Astrocyte (in vitro differentiated cells and primary cell): ENCODE results near the gene TMCC1. TPM values are rescaled to one million over a fixed set of nuclear protein-coding genes. Genes with fewer than 3 reads are reported as not detected.

Experiments used
- DNase-seq: peaks from one replicate; pipeline ENCODE4 v3.0.0-alpha.2; 2010; ENCODE audit warnings: low read depth
- FAIRE-seq: peaks from 2 replicates; lab custom pipeline; 2011; peaks lifted over from hg19 to GRCh38; lab: Jason Lieb, UNC
- H2AFZ ChIP-seq: 2 replicates; pipeline ENCODE4 v1.6.0; 2012; ENCODE audit warnings: low read depth, low read length, inconsistent platforms
- H3K27ac ChIP-seq: 2 replicates; pipeline ENCODE4 v1.5.1; 2011; ENCODE audit warnings: low read depth, low read length, inconsistent platforms
- H3K27me3 ChIP-seq: 2 replicates; pipeline ENCODE4 v1.6.0; 2011; ENCODE audit warnings: low read length, inconsistent platforms; ENCODE audit not compliant: insufficient read depth
- H3K36me3 ChIP-seq: 2 replicates; pipeline ENCODE4 v1.5.1; 2011; ENCODE audit warnings: low read length, inconsistent platforms; ENCODE audit not compliant: insufficient read depth
- H3K4me1 ChIP-seq: 2 replicates; pipeline ENCODE4 v1.5.1; 2011; ENCODE audit warnings: low read length, inconsistent platforms; ENCODE audit not compliant: insufficient read depth
- H3K4me2 ChIP-seq: 2 replicates; pipeline ENCODE4 v1.6.0; 2012; ENCODE audit warnings: low read length, inconsistent platforms
- H3K4me3 ChIP-seq: 2 replicates; pipeline ENCODE4 v1.5.1; 2011; ENCODE audit warnings: low read depth, mild to moderate bottlenecking, low read length, inconsistent platforms; ENCODE audit not compliant: insufficient read depth
- H3K79me2 ChIP-seq: 2 replicates; pipeline ENCODE4 v1.6.0; 2012; ENCODE audit warnings: mild to moderate bottlenecking, low read length, inconsistent platforms; ENCODE audit not compliant: insufficient read depth
- H3K9ac ChIP-seq: 2 replicates; pipeline ENCODE4 v1.6.0; 2012; ENCODE audit warnings: mild to moderate bottlenecking, low read length, inconsistent platforms
- H3K9me3 ChIP-seq: 2 replicates; pipeline ENCODE4 v1.5.1; 2012; ENCODE audit warnings: low read depth, mild to moderate bottlenecking, low read length, inconsistent platforms; ENCODE audit not compliant: insufficient read depth
- H4K20me1 ChIP-seq: 2 replicates; pipeline ENCODE4 v1.6.0; 2012; ENCODE audit warnings: low read length, inconsistent platforms; ENCODE audit not compliant: insufficient read depth
- H3K27ac Mint-ChIP-seq: one replicate; pipeline ENCODE4 v1.8.0; 2021; ENCODE audit warnings: mild to moderate bottlenecking, mixed read lengths; ENCODE audit not compliant: unreplicated experiment
- H3K27me3 Mint-ChIP-seq: one replicate; pipeline ENCODE4 v1.8.0; 2021; ENCODE audit warnings: low read depth, mixed read lengths; ENCODE audit not compliant: unreplicated experiment
- H3K36me3 Mint-ChIP-seq: one replicate; pipeline ENCODE4 v1.8.0; 2021; ENCODE audit warnings: low read depth, mixed read lengths; ENCODE audit not compliant: unreplicated experiment
- H3K4me1 Mint-ChIP-seq: one replicate; pipeline ENCODE4 v1.8.0; 2021; ENCODE audit warnings: low read depth, mixed read lengths; ENCODE audit not compliant: unreplicated experiment
- H3K4me3 Mint-ChIP-seq: one replicate; pipeline ENCODE4 v1.8.0; 2021; ENCODE audit warnings: mild to moderate bottlenecking, moderate library complexity, mixed read lengths; ENCODE audit not compliant: unreplicated experiment
- H3K9me3 Mint-ChIP-seq: one replicate; pipeline ENCODE4 v1.8.0; 2021; ENCODE audit warnings: mild to moderate bottlenecking, mixed read lengths; ENCODE audit not compliant: unreplicated experiment
- EZH2 ChIP-seq: IDR thresholded peaks from 2 replicates; pipeline ENCODE4 v1.6.1; 2012; ENCODE audit warnings: mild to moderate bottlenecking, low read length, inconsistent platforms; ENCODE audit not compliant: insufficient read depth
- total RNA-seq: library from RNA; stranded (reverse); gene quantifications from 2 replicates; pipeline ENCODE4 v1.2.1, GENCODE V29; 2021
- TF ChIP-seq, protein P1 (sequence below): IDR thresholded peaks from 2 replicates; pipeline ENCODE4 v1.5.1; 2011; ENCODE audit warnings: low read depth, mild to moderate bottlenecking, inconsistent platforms, low read length, moderate library complexity; ENCODE audit not compliant: insufficient read depth

The TMCC1 gene
- total RNA-seq, 1 donor from 2014 or later: 37.9 TPM

DNA sequence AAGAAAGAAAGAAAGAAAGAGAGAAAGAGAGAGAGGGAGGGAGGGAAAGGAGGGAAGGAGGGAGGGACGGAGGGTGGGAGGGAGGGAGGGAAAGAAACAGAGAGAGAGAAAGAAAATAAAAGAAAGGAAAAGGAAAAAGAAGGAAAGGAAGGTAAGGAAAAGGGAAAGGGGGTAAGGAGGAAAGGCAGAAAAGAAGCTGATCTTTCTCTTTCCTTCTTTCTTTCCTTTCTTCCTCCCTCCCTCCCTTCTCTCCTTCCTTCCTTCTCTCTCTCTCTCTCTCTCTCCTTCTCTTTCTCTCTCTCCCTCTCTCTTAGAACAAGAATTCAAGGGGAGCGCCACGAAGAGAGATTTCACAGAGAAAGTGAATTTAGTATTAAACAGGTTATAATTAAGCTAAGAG lies 25.8 kb upstream of the TMCC1 start:
- no peak overlapping the region for H2AFZ ChIP-seq
- peaks cover 41% of the 10 kb centered on the region for H3K9me3 Mint-ChIP-seq

DNA sequence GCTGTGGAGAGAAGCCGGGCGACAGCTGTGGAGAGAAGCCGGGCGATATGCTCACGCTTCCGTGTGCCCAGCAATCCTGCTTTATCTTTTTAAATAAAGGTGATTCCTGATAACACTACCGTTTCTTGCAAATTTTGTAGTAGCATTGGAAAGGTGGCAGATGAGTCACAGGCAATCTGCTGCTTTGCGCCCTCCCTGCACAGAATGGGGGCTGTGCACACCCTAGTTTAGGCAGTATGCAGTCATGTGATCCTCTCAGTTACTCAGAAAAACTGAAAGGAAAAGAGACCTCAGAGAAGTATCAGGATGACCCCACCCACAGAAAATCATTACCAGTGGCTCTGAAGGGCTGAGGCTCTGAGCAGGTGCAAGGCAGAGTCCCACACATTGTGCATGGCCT lies 24.9 kb upstream of the TMCC1 start:
- DNase-seq (no peak), FAIRE-seq (no peak)
- Histone ChIP-seq H3K4me3 (no peak overlapping the region), H3K79me2 (no peaks in the 10 kb centered on the region), H3K4me2 (no peak overlapping the region), H4K20me1 (no peaks in the 10 kb centered on the region), H3K36me3 (no peaks in the 10 kb centered on the region), H3K9me3 (peaks cover 31% of the 10 kb centered on the region), H2AFZ (no peak overlapping the region), H3K27ac (no peak overlapping the region), H3K9ac (no peak overlapping the region), H3K4me1 (no peaks in the 10 kb centered on the region), H3K27me3 (no peaks in the 10 kb centered on the region)
- Mint-ChIP-seq H3K36me3 (peaks cover 3% of the 10 kb centered on the region), H3K4me1 (no peaks in the 10 kb centered on the region), H3K4me3 (no peak overlapping the region), H3K27ac (no peak overlapping the region), H3K9me3 (peaks cover 41% of the 10 kb centered on the region), H3K27me3 (no peaks in the 10 kb centered on the region)
- no peak for TF ChIP-seq EZH2
- TF ChIP-seq, protein P1, sequence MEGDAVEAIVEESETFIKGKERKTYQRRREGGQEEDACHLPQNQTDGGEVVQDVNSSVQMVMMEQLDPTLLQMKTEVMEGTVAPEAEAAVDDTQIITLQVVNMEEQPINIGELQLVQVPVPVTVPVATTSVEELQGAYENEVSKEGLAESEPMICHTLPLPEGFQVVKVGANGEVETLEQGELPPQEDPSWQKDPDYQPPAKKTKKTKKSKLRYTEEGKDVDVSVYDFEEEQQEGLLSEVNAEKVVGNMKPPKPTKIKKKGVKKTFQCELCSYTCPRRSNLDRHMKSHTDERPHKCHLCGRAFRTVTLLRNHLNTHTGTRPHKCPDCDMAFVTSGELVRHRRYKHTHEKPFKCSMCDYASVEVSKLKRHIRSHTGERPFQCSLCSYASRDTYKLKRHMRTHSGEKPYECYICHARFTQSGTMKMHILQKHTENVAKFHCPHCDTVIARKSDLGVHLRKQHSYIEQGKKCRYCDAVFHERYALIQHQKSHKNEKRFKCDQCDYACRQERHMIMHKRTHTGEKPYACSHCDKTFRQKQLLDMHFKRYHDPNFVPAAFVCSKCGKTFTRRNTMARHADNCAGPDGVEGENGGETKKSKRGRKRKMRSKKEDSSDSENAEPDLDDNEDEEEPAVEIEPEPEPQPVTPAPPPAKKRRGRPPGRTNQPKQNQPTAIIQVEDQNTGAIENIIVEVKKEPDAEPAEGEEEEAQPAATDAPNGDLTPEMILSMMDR: no peak

More for the DNA sequence above, 25.8 kb upstream of the TMCC1 start:
- no peaks in the 10 kb centered on the region for H3K27me3 ChIP-seq
- no peaks in the 10 kb centered on the region for H3K4me1 ChIP-seq
- Mint-ChIP-seq H3K36me3 (peaks cover 3% of the 10 kb centered on the region), H3K27ac (no peak overlapping the region), H3K4me3 (no peak overlapping the region), H3K4me1 (no peaks in the 10 kb centered on the region), H3K27me3 (no peaks in the 10 kb centered on the region)
- no peak overlapping the region for H3K9ac ChIP-seq
- no peak overlapping the region for H3K4me2 ChIP-seq
- TF ChIP-seq, protein P1: no peak
- no peak for TF ChIP-seq EZH2
- FAIRE-seq: no peak
- H3K36me3 ChIP-seq: no peaks in the 10 kb centered on the region
- no peaks in the 10 kb centered on the region for H3K79me2 ChIP-seq
- DNase-seq: no peak
- H3K9me3 ChIP-seq: peaks cover 31% of the 10 kb centered on the region
- H3K4me3 ChIP-seq: no peak overlapping the region
- H4K20me1 ChIP-seq: no peaks in the 10 kb centered on the region
- no peak overlapping the region for H3K27ac ChIP-seq

DNA sequence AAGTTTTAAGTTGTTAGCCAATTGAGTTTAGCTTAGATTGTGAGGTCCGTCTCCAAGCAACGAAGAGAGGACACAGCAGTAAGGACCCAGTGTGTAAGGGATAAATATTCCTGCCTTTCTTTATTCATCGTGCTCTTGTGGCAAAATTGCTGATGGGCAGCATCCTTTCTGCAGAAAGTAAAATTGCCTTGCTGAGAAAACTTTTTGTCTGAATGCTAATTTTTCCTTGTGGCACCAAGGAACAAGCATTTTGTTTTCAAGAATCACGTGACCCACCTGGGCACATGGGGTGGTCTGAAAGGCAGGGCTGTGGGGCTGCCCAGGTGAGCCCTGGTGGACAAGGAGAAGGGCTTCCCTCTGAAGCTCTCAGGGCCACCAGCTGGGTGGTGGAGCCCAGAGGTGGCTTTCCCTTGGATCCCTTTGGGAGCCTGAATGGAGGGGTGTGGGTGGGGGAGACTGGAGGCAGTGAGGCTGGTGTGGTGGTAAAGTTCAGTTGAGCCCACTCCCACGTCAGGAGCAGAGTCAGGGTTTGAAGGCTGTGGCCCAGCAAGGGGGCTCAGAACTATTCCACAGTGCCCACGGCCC lies 24.0 kb upstream of the TMCC1 start:
- FAIRE-seq (no peak), DNase-seq (no peak)
- no peaks in the 10 kb centered on the region for H3K36me3 ChIP-seq
- no peak overlapping the region for H3K27ac ChIP-seq
- H3K79me2 ChIP-seq: no peaks in the 10 kb centered on the region
- no peak overlapping the region for H3K9ac ChIP-seq
- H3K27me3 ChIP-seq: no peaks in the 10 kb centered on the region
- Mint-ChIP-seq H3K4me1 (no peaks in the 10 kb centered on the region), H3K36me3 (peaks cover 3% of the 10 kb centered on the region), H3K27me3 (no peaks in the 10 kb centered on the region), H3K9me3 (peaks cover 42% of the 10 kb centered on the region), H3K27ac (no peak overlapping the region), H3K4me3 (no peak overlapping the region)
- no peak overlapping the region for H3K4me2 ChIP-seq
- no peaks in the 10 kb centered on the region for H3K4me1 ChIP-seq
- H3K9me3 ChIP-seq: peaks cover 31% of the 10 kb centered on the region
- H3K4me3 ChIP-seq: no peak overlapping the region
- H4K20me1 ChIP-seq: no peaks in the 10 kb centered on the region
- no peak overlapping the region for H2AFZ ChIP-seq
- TF ChIP-seq EZH2: no peak
- TF ChIP-seq, protein P1: no peak
